ENCODE results near the gene DNASE1L1. TPM values are rescaled to one million over a fixed set of nuclear protein-coding genes. Genes with fewer than 3 reads are reported as not detected.

DNASE1L1 gene
- total RNA-seq, 1 experiment from 2014 or later, result 16.2 TPM

- TF ChIP-seq PRDM15 (CRISPR knock-in tag; IDR thresholded peaks at IDR 0.05) (no peak), NR2C2 (CRISPR knock-in tag; IDR thresholded peaks at IDR 0.05) (no peak), ZNF138 (CRISPR knock-in tag; conservative IDR thresholded peaks at IDR 0.05) (no peak), ATF2 (CRISPR knock-in tag; IDR thresholded peaks at IDR 0.05; ENCODE audit: borderline replicate concordance, low read depth) (no peak)
Measured at GRCh38 chrX:154371789-154372300, 37.2 kb downstream of the DNASE1L1 start (continued).

GRCh38 chrX:154371017-154371788 is 37.9 kb downstream of the DNASE1L1 start:
- DNase-seq (ENCODE audit: low spot score) (peak; percentile 89), ATAC-seq (peak; percentile 40)
- Mint-ChIP-seq H3K9me3 (no peaks in the 10 kb centered on the region), H3K4me1 (peaks cover 11% of the 10 kb centered on the region), H3K36me3 (peaks cover 19% of the 10 kb centered on the region), H3K27me3 (ENCODE audit: low read depth) (peaks cover 6% of the 10 kb centered on the region), H3K27ac (0 out of 2 replicates have a peak overlapping the region, but pooled peaks have one; percentile 45), H3K4me3 (peak overlapping the region; percentile 75)
- POLR2A ChIA-PET, result interaction anchor here (0.6 to 1.0 kb wide), 4 partner anchors 9 to 443 kb away, joined by 3 to 13 read pairs (median 6); partner anchors contain the start of genes EMD, PLXNA3 and RPL10
- CTCF ChIA-PET, result no interaction called here
- no peak for TF ChIP-seq ATF6 (CRISPR knock-in tag; IDR thresholded peaks at IDR 0.05)
- TF ChIP-seq NFE2L1 (CRISPR knock-in tag; IDR thresholded peaks at IDR 0.05), result 0 out of 2 replicates have a peak, but pooled peaks have one; percentile 51
- TF ChIP-seq SOX15 (CRISPR knock-in tag; IDR thresholded peaks at IDR 0.05), result no peak
- TF ChIP-seq, protein P1, sequence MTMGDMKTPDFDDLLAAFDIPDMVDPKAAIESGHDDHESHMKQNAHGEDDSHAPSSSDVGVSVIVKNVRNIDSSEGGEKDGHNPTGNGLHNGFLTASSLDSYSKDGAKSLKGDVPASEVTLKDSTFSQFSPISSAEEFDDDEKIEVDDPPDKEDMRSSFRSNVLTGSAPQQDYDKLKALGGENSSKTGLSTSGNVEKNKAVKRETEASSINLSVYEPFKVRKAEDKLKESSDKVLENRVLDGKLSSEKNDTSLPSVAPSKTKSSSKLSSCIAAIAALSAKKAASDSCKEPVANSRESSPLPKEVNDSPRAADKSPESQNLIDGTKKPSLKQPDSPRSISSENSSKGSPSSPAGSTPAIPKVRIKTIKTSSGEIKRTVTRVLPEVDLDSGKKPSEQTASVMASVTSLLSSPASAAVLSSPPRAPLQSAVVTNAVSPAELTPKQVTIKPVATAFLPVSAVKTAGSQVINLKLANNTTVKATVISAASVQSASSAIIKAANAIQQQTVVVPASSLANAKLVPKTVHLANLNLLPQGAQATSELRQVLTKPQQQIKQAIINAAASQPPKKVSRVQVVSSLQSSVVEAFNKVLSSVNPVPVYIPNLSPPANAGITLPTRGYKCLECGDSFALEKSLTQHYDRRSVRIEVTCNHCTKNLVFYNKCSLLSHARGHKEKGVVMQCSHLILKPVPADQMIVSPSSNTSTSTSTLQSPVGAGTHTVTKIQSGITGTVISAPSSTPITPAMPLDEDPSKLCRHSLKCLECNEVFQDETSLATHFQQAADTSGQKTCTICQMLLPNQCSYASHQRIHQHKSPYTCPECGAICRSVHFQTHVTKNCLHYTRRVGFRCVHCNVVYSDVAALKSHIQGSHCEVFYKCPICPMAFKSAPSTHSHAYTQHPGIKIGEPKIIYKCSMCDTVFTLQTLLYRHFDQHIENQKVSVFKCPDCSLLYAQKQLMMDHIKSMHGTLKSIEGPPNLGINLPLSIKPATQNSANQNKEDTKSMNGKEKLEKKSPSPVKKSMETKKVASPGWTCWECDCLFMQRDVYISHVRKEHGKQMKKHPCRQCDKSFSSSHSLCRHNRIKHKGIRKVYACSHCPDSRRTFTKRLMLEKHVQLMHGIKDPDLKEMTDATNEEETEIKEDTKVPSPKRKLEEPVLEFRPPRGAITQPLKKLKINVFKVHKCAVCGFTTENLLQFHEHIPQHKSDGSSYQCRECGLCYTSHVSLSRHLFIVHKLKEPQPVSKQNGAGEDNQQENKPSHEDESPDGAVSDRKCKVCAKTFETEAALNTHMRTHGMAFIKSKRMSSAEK (CRISPR knock-in tag; IDR thresholded peaks at IDR 0.05; ENCODE audit: borderline replicate concordance), result 0 out of 2 replicates have a peak, but pooled peaks have one; percentile 42
- TF ChIP-seq, protein P2, sequence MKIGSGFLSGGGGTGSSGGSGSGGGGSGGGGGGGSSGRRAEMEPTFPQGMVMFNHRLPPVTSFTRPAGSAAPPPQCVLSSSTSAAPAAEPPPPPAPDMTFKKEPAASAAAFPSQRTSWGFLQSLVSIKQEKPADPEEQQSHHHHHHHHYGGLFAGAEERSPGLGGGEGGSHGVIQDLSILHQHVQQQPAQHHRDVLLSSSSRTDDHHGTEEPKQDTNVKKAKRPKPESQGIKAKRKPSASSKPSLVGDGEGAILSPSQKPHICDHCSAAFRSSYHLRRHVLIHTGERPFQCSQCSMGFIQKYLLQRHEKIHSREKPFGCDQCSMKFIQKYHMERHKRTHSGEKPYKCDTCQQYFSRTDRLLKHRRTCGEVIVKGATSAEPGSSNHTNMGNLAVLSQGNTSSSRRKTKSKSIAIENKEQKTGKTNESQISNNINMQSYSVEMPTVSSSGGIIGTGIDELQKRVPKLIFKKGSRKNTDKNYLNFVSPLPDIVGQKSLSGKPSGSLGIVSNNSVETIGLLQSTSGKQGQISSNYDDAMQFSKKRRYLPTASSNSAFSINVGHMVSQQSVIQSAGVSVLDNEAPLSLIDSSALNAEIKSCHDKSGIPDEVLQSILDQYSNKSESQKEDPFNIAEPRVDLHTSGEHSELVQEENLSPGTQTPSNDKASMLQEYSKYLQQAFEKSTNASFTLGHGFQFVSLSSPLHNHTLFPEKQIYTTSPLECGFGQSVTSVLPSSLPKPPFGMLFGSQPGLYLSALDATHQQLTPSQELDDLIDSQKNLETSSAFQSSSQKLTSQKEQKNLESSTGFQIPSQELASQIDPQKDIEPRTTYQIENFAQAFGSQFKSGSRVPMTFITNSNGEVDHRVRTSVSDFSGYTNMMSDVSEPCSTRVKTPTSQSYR (CRISPR knock-in tag; IDR thresholded peaks at IDR 0.05), result no peak
- no peak for TF ChIP-seq ZNF121 (CRISPR knock-in tag; IDR thresholded peaks at IDR 0.05)
- TF ChIP-seq EMX1 (CRISPR knock-in tag; IDR thresholded peaks at IDR 0.05), result no peak
- TF ChIP-seq ZNF232 (CRISPR knock-in tag; IDR thresholded peaks at IDR 0.05), result 0 out of 2 replicates have a peak, but pooled peaks have one; percentile 19
- TF ChIP-seq, protein P3, sequence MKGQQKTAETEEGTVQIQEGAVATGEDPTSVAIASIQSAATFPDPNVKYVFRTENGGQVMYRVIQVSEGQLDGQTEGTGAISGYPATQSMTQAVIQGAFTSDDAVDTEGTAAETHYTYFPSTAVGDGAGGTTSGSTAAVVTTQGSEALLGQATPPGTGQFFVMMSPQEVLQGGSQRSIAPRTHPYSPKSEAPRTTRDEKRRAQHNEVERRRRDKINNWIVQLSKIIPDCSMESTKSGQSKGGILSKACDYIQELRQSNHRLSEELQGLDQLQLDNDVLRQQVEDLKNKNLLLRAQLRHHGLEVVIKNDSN (CRISPR knock-in tag; IDR thresholded peaks at IDR 0.05), result no peak
- peak; percentile 48; the same call in 1 of the 2 replicates for TF ChIP-seq JUN (CRISPR knock-in tag; IDR thresholded peaks at IDR 0.05)
- TF ChIP-seq, protein P4, sequence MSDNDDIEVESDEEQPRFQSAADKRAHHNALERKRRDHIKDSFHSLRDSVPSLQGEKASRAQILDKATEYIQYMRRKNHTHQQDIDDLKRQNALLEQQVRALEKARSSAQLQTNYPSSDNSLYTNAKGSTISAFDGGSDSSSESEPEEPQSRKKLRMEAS (CRISPR knock-in tag; IDR thresholded peaks at IDR 0.05), result peak; percentile 46; the same call in 1 of the 2 replicates

Data from WTC11 (cell line).